Stomach (tissue), 9 donors: ENCODE results near the gene CD320. TPM values are rescaled to one million over a fixed set of nuclear protein-coding genes. Genes with fewer than 3 reads are reported as not detected.

Source experiments
- DNase-seq, 2 donors: peaks; one replicate each; pipeline versions ENCODE4 v3.0.0 to v3.0.0-alpha.2; 2013 to 2019
- H3K27ac ChIP-seq, 5 donors: fragments of 200-600 bp in 4 of 5; sonication (generic) in 4 of 5; one replicate each; pipeline ENCODE4 v1.5.1; 2013 to 2019; ENCODE audit warnings: mild to moderate bottlenecking in 1 of 5, moderate library complexity in 1 of 5
- H3K27me3 ChIP-seq, 3 donors: fragments of 200-600 bp; sonication (generic); one replicate each; pipeline ENCODE4 v1.5.1; 2017 to 2019; ENCODE audit warnings: mixed run types in 1 of 3
- H3K36me3 ChIP-seq, 4 donors: fragments of 200-600 bp; sonication (generic); 1 replicate in 3 of 4; 2 replicates in 1 of 4; pipeline ENCODE4 v1.5.1; 2016 to 2019
- H3K4me1 ChIP-seq, 4 donors: fragments of 200-600 bp; sonication (generic); one replicate each; pipeline ENCODE4 v1.5.1; 2016 to 2019
- H3K4me3 ChIP-seq, 4 donors: fragments of 200-600 bp; sonication (generic) in 3 of 4; one replicate each; pipeline ENCODE4 v1.5.1; 2016 to 2019; ENCODE audit warnings: mild to moderate bottlenecking in 1 of 4
- H3K9me3 ChIP-seq, 4 donors: fragments of 200-600 bp; sonication (generic); one replicate each; pipeline ENCODE4 v1.5.1; 2016 to 2019
- CTCF ChIP-seq, 7 experiments: fragments of 450-650 bp in 4 of 7; fragments of 200-600 bp in 3 of 7; sonication (generic) in 3 of 7; IDR thresholded peaks; one replicate each; pipeline ENCODE4 v1.5.1; 2016 to 2019; ENCODE audit warnings: antibody characterized with exemption in 7 of 7, control low read depth in 2 of 7, mild to moderate bottlenecking in 1 of 7
- EP300 ChIP-seq: sonication (generic); formaldehyde crosslinking; IDR thresholded peaks from one replicate; pipeline ENCODE4 v1.6.1; 2017; ENCODE audit warnings: antibody characterized with exemption
- POLR2A ChIP-seq, 4 donors: fragments of 450-650 bp; IDR thresholded peaks; one replicate each; pipeline ENCODE4 v1.6.1; 2016; ENCODE audit warnings: antibody characterized with exemption in 4 of 4, control low read depth in 2 of 4, mild to moderate bottlenecking in 1 of 4, moderate library complexity in 1 of 4
- POLR2AphosphoS5 ChIP-seq, 3 donors: sonication (generic); formaldehyde crosslinking; IDR thresholded peaks; one replicate each; pipeline ENCODE4 v1.6.1; 2016; ENCODE audit warnings: antibody characterized with exemption in 3 of 3
- WGBS, 5 donors: extraction: QIAGEN DNeasy Blood & Tissue Kit in 3 of 5; methylation state at CpG; one replicate each; pipeline versions ENCODE4 v1.1.5 to v1.1.7; 2013 to 2018; 5-methylcytosine and 5-hydroxymethylcytosine counted together
- intact Hi-C: fragments of 100-400 bp; cut with DNase I; formaldehyde crosslinking; loops from one replicate; pipeline ENCODE4 v1.15.1; 2023; ENCODE audit warnings: low total_unique reads
- polyA plus RNA-seq, 3 donors: library from polyadenylated mRNA; stranded (reverse); fragments of 200-250 nt; gene quantifications; one replicate each; pipeline ENCODE4 v1.2.3, GENCODE V29; 2013
- total RNA-seq, 5 donors: library from RNA; depleted of rRNA; stranded (reverse); fragments of >200 nt; gene quantifications; one replicate each; pipeline versions ENCODE4 v1.1.0 to v1.2.3, GENCODE V29; 2014 to 2016
- donor health status: healthy with polysubstance abuse.
- donor health status: Bipolar disorder and iron deficiency.
- donor health status: healthy.

The CD320 gene
- total and polyA plus RNA-seq, 8 donors = 13.0 to 108 (median 22.6) TPM

DNA sequence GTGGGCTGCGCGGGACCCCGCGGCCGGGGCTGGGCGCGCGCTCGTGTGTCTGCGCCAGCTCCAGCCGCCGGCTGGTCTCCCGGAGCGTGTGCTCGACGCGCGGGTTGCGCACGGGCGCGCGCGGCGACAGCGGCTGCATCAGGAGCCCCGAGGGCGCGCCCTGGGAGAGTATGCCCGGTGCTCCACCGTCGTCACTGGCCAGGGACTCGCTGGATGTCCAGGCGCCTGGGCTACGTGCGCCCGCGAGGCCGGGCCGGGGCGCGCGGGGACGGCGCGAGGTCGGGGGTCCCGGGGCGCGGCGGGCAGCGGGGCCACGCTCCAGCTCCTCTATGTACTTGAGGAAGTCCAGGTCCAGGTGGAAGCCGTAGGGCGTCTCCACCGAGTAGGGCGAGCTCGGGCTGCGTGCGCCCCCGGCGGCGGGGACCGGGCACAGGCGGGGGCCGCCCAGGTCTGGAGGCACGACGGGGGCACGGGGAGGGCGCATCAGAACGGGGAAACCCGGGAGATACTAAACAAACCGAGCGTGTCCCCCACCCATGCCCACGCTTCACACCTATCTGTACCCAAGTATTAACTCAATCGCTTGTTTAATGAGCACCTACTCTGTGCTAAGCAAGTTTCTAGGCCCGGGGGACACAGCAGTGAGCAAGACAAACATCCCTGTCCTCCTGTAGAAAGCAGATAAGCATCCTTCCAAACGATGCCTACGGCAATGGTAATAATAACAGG is 27.3 kb upstream of the CD320 start:
- peak in 1 of 2 donors; percentile 35 for DNase-seq
- Histone ChIP-seq H3K4me3 (peak overlapping the region; percentile 38 to 51 (median 40)), H3K27ac (no peak overlapping the region), H3K9me3 (no peaks in the 10 kb centered on the region), H3K36me3 (no peaks in the 10 kb centered on the region), H3K4me1 (peaks cover 20 to 35% (median 31%) of the 10 kb centered on the region in 4 donors), H3K27me3 (peaks cover 24 to 86% (median 30%) of the 10 kb centered on the region in 3 donors)
- intact Hi-C loops = no loop called here
- TF ChIP-seq CTCF (IDR thresholded peaks at IDR 0.05) = no peak
- no peak for TF ChIP-seq POLR2A (IDR thresholded peaks at IDR 0.05)
- no peak for TF ChIP-seq EP300
- no peak for TF ChIP-seq POLR2AphosphoS5 (IDR thresholded peaks at IDR 0.05)
- 5 to 39% (median 9%) methylated on average over 41 to 79 of the region's 79 CpGs for WGBS, 5 donors

GRCh38 chr19:8334458-8335342 is 26.5 kb upstream of the CD320 start:
- Histone ChIP-seq H3K27me3 (peaks cover 24 to 83% (median 30%) of the 10 kb centered on the region in 3 donors), H3K9me3 (no peaks in the 10 kb centered on the region), H3K36me3 (no peaks in the 10 kb centered on the region), H3K27ac (no peak overlapping the region), H3K4me1 (peaks cover 20 to 35% (median 31%) of the 10 kb centered on the region in 4 donors), H3K4me3 (peak overlapping the region; percentile 38 to 51 (median 40))
- peak; percentile 72 to 89 for DNase-seq
- intact Hi-C loops = loop anchor here (5.0 kb wide), 1 partner anchor 178 kb away; the partner anchor contains the start of gene ZNF414
- 4 to 11% (median 7%) methylated on average over 18 to 117 of the region's 117 CpGs for WGBS, 5 donors
- no peak for TF ChIP-seq EP300
- TF ChIP-seq POLR2AphosphoS5 (IDR thresholded peaks at IDR 0.05) = no peak
- TF ChIP-seq CTCF (IDR thresholded peaks at IDR 0.05) = no peak
- no peak for TF ChIP-seq POLR2A (IDR thresholded peaks at IDR 0.05)

DNA sequence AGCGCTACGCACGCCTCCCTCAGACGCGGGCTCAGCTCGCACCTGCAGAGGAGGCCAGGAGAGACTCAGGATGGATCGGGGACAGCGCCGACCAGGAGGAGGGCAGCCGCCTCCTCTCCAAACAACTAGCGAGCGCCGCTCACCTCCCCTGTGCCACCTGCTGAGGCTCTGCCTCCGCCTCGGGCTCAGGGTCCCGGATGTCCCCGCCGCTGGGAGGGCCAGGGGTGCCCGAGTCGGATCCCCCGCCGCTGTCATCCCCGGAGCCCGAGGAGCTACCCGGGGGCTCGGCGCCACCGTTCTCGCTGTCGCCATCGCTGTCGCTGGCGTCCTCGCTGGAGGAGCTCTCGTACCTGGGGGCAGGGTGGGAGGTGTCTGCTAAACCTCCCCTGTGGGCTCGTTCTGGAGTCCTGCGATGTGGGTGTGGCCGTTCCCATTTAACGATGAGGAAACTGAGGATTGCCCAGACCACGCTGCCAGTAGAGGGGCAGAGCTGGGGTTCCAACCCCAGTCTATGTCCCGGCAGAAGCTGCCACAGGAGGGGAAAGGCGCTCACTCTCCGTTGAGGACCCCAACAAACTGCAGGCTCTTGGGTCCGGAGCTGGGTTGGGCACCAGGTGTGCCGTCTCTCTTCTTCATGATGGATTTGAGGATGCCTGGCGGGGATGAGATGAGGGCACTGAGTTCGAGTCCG is 25.8 kb upstream of the CD320 start:
- Histone ChIP-seq H3K4me3 (peak overlapping the region in 2 of 4 donors; percentile 41 to 51), H3K36me3 (no peaks in the 10 kb centered on the region), H3K27ac (no peak overlapping the region), H3K27me3 (peaks cover 24 to 75% (median 30%) of the 10 kb centered on the region in 3 donors), H3K9me3 (no peaks in the 10 kb centered on the region), H3K4me1 (peaks cover 20 to 35% (median 31%) of the 10 kb centered on the region in 4 donors)
- peak in 1 of 2 donors; percentile 30 for DNase-seq
- intact Hi-C loops = loop anchor here (5.0 kb wide), 1 partner anchor 178 kb away; the partner anchor contains the start of gene ZNF414
- TF ChIP-seq CTCF (IDR thresholded peaks at IDR 0.05) (no peak), POLR2AphosphoS5 (IDR thresholded peaks at IDR 0.05) (no peak), POLR2A (IDR thresholded peaks at IDR 0.05) (no peak), EP300 (no peak)
- WGBS, 5 donors = 14 to 22% (median 18%) methylated on average over 17 to 48 of the region's 48 CpGs
